ENCODE measurements around the gene PHOSPHO1.
A peak's percentile ranks its signal among the peaks of the same experiment; 100 is the strongest.

The PHOSPHO1 gene

GRCh38 chr17:49242813-49243212, 12.2 kb upstream of the PHOSPHO1 start:
- DNase-seq = no peak

- no peak for DNase-seq
Measured at GRCh38 chr17:49241692-49242397, 11.3 kb upstream of the PHOSPHO1 start.

GRCh38 chr17:49241040-49241439, 10.5 kb upstream of the PHOSPHO1 start:
- no peak for DNase-seq

GRCh38 chr17:49240619-49241018, 10.0 kb upstream of the PHOSPHO1 start:
- no peak for DNase-seq

- DNase-seq = no peak
Measured at GRCh38 chr17:49239963-49240362, 9.4 kb upstream of the PHOSPHO1 start.

- DNase-seq = no peak
Measured at GRCh38 chr17:49235896-49236295, 5.3 kb upstream of the PHOSPHO1 start.

GRCh38 chr17:49234509-49235080, 4.0 kb upstream of the PHOSPHO1 start:
- no peak for DNase-seq

GRCh38 chr17:49231563-49231894, 942 bp upstream of the PHOSPHO1 start:
- no peak for DNase-seq

- peak in 1 of 4 experiments; percentile 46 for DNase-seq
Measured at GRCh38 chr17:49229805-49230600, 584 bp downstream of the PHOSPHO1 start.

- no peak for DNase-seq
Measured at GRCh38 chr17:49229076-49229804, 1.3 kb downstream of the PHOSPHO1 start.

- peak; percentile 80 to 89 (median 84) for DNase-seq
Measured at GRCh38 chr17:49227436-49228261, 2.9 kb downstream of the PHOSPHO1 start.

GRCh38 chr17:49226771-49227435, 3.7 kb downstream of the PHOSPHO1 start:
- DNase-seq = no peak

GRCh38 chr17:49225554-49226236, 4.9 kb downstream of the PHOSPHO1 start:
- DNase-seq = no peak

- no peak for DNase-seq
Measured at GRCh38 chr17:49224997-49225337, 5.6 kb downstream of the PHOSPHO1 start.

GRCh38 chr17:49224198-49224996, 6.2 kb downstream of the PHOSPHO1 start:
- peak in 1 of 4 experiments; percentile 44 for DNase-seq

- peak; percentile 65 to 79 (median 75) for DNase-seq
Measured at GRCh38 chr17:49223517-49224197, 6.9 kb downstream of the PHOSPHO1 start.

GRCh38 chr17:49223168-49223516, 7.4 kb downstream of the PHOSPHO1 start:
- no peak for DNase-seq

GRCh38 chr17:49219987-49220386, 10.6 kb downstream of the PHOSPHO1 start:
- no peak for DNase-seq
